ENCODE data around the gene PPT1. TPM values are rescaled to one million over a fixed set of nuclear protein-coding genes. Genes with fewer than 3 reads are reported as not detected.
A peak's percentile ranks its signal among the peaks of the same experiment; 100 is the strongest.

Gene PPT1
- total and polyA plus RNA-seq, 2 of the 13 experiments (the other 11 are each of a cell fraction or from before 2014, with no cell fraction given) = 129 TPM

DNA sequence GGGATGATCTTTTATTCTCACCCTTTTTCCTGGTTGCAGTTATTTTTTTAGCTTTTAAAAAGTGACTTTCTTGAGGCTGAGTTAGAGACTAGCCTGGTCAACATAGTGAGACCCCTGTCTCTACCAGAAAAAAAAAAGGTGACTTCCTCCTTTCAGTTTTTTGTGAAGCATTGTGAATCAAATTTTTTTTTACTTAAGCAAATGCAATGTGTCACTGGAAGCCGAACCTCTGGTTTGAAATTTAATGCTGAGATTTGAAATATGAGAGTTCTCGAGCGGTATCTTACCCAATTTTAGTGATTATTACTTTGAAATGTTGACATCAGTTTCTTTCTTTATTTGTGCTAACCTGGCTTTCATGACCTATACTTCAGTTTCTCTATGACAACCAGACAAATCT is 52.9 kb downstream of the PPT1 start:
- peaks cover 78% of the 10 kb centered on the region for H3K79me2 ChIP-seq (ENCODE audit: insufficient read depth, low read length)
- H3K4me3 ChIP-seq (replicated peaks in 1 of 3; ENCODE audit: insufficient read depth in 1 of 3, low read depth in 2 of 3, low read length in 3 of 3) = no peak overlapping the region
- intact Hi-C loops (cut with micrococcal nuclease; ENCODE audit: unreplicated experiment) (no loop called here), in situ Hi-C loops (cut with HindIII; ENCODE audit: extremely low pct_ligation_motif_present, low pct_unique_long_range_greater_than_20kb) (no loop called here)
- H3K27me3 ChIP-seq (ENCODE audit: control insufficient read depth in 1 of 2, insufficient read depth in 2 of 2, low read length in 2 of 2) = no peaks in the 10 kb centered on the region; a peak in 1 of 5 replicates
- ATAC-seq (no peak), DNase-seq (ENCODE audit: low spot score) (no peak), FAIRE-seq (no peak)
- ChIA-PET POLR2A (no interaction called here), CTCF (ENCODE audit: low intra/inter-chr PET ratio, low total read pairs) (no interaction called here)
- H4K20me1 ChIP-seq (ENCODE audit: insufficient read depth, low read length) = peaks cover 18% of the 10 kb centered on the region; the same call in 1 of the 2 replicates
- 0 out of 2 replicates have a peak overlapping the region, but pooled peaks have one; percentile 14 for H3K4me2 ChIP-seq (ENCODE audit: low read depth, low read length)
- 94% methylated on average over 3 of the region's 3 CpGs for WGBS (ENCODE audit: low lambda C conversion rate)
- no peak overlapping the region for H3K27ac ChIP-seq (ENCODE audit: extremely low read length, insufficient read depth, low read length)
- BruUV-seq (replicated peaks) = no TSS peak
- H3K36me3 ChIP-seq (replicated peaks in 1 of 2; ENCODE audit: control insufficient read depth in 1 of 2, insufficient read depth in 2 of 2, low read length in 2 of 2) = peaks cover 5 to 15% of the 10 kb centered on the region in 2 experiments; a peak in 4 of 5 replicates
- no peaks in the 10 kb centered on the region for H3K9me3 ChIP-seq (ENCODE audit: low read length)
- no peak overlapping the region for H3K9ac ChIP-seq (ENCODE audit: insufficient read depth, low read depth, low read length)
- no peak overlapping the region for H2AFZ ChIP-seq (ENCODE audit: low read length)
- H3K4me1 ChIP-seq (ENCODE audit: insufficient read depth, low read length) = peaks cover 36% of the 10 kb centered on the region
- TF ChIP-seq ZMYM4 (CRISPR knock-in tag; IDR thresholded peaks at IDR 0.05) (no peak), ZNF430 (CRISPR knock-in tag; IDR thresholded peaks at IDR 0.05) (no peak), DNMT3B (CRISPR knock-in tag; conservative IDR thresholded peaks at IDR 0.05) (no peak), MED13 (CRISPR knock-in tag; IDR thresholded peaks at IDR 0.05) (no peak), ZNF350 (CRISPR knock-in tag; IDR thresholded peaks at IDR 0.05; ENCODE audit: borderline replicate concordance, low read depth) (no peak), ZNF530 (CRISPR knock-in tag; IDR thresholded peaks at IDR 0.05; ENCODE audit: low read depth) (no peak), ZNF382 (CRISPR knock-in tag; IDR thresholded peaks at IDR 0.05; ENCODE audit: borderline replicate concordance) (no peak), POLR2AphosphoS2 (IDR thresholded peaks at IDR 0.05; ENCODE audit: low read depth, low read length) (no peak), MIXL1 (CRISPR knock-in tag; IDR thresholded peaks at IDR 0.05) (no peak), ZNF713 (CRISPR knock-in tag; IDR thresholded peaks at IDR 0.05) (no peak), KLF11 (CRISPR knock-in tag; IDR thresholded peaks at IDR 0.05) (no peak), U2AF1 (optimal IDR thresholded peaks at IDR 0.05; ENCODE audit: low read depth, low read length) (no peak)
- TF ChIP-seq, protein P1, sequence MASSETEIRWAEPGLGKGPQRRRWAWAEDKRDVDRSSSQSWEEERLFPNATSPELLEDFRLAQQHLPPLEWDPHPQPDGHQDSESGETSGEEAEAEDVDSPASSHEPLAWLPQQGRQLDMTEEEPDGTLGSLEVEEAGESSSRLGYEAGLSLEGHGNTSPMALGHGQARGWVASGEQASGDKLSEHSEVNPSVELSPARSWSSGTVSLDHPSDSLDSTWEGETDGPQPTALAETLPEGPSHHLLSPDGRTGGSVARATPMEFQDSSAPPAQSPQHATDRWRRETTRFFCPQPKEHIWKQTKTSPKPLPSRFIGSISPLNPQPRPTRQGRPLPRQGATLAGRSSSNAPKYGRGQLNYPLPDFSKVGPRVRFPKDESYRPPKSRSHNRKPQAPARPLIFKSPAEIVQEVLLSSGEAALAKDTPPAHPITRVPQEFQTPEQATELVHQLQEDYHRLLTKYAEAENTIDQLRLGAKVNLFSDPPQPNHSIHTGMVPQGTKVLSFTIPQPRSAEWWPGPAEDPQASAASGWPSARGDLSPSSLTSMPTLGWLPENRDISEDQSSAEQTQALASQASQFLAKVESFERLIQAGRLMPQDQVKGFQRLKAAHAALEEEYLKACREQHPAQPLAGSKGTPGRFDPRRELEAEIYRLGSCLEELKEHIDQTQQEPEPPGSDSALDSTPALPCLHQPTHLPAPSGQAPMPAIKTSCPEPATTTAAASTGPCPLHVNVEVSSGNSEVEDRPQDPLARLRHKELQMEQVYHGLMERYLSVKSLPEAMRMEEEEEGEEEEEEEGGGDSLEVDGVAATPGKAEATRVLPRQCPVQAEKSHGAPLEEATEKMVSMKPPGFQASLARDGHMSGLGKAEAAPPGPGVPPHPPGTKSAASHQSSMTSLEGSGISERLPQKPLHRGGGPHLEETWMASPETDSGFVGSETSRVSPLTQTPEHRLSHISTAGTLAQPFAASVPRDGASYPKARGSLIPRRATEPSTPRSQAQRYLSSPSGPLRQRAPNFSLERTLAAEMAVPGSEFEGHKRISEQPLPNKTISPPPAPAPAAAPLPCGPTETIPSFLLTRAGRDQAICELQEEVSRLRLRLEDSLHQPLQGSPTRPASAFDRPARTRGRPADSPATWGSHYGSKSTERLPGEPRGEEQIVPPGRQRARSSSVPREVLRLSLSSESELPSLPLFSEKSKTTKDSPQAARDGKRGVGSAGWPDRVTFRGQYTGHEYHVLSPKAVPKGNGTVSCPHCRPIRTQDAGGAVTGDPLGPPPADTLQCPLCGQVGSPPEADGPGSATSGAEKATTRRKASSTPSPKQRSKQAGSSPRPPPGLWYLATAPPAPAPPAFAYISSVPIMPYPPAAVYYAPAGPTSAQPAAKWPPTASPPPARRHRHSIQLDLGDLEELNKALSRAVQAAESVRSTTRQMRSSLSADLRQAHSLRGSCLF (CRISPR knock-in tag; IDR thresholded peaks at IDR 0.05; ENCODE audit: borderline replicate concordance) = no peak
- TF ChIP-seq, protein P2, sequence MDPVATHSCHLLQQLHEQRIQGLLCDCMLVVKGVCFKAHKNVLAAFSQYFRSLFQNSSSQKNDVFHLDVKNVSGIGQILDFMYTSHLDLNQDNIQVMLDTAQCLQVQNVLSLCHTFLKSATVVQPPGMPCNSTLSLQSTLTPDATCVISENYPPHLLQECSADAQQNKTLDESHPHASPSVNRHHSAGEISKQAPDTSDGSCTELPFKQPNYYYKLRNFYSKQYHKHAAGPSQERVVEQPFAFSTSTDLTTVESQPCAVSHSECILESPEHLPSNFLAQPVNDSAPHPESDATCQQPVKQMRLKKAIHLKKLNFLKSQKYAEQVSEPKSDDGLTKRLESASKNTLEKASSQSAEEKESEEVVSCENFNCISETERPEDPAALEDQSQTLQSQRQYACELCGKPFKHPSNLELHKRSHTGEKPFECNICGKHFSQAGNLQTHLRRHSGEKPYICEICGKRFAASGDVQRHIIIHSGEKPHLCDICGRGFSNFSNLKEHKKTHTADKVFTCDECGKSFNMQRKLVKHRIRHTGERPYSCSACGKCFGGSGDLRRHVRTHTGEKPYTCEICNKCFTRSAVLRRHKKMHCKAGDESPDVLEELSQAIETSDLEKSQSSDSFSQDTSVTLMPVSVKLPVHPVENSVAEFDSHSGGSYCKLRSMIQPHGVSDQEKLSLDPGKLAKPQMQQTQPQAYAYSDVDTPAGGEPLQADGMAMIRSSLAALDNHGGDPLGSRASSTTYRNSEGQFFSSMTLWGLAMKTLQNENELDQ (CRISPR knock-in tag; IDR thresholded peaks at IDR 0.05; ENCODE audit: borderline replicate concordance) = no peak
- TF ChIP-seq, protein P3, sequence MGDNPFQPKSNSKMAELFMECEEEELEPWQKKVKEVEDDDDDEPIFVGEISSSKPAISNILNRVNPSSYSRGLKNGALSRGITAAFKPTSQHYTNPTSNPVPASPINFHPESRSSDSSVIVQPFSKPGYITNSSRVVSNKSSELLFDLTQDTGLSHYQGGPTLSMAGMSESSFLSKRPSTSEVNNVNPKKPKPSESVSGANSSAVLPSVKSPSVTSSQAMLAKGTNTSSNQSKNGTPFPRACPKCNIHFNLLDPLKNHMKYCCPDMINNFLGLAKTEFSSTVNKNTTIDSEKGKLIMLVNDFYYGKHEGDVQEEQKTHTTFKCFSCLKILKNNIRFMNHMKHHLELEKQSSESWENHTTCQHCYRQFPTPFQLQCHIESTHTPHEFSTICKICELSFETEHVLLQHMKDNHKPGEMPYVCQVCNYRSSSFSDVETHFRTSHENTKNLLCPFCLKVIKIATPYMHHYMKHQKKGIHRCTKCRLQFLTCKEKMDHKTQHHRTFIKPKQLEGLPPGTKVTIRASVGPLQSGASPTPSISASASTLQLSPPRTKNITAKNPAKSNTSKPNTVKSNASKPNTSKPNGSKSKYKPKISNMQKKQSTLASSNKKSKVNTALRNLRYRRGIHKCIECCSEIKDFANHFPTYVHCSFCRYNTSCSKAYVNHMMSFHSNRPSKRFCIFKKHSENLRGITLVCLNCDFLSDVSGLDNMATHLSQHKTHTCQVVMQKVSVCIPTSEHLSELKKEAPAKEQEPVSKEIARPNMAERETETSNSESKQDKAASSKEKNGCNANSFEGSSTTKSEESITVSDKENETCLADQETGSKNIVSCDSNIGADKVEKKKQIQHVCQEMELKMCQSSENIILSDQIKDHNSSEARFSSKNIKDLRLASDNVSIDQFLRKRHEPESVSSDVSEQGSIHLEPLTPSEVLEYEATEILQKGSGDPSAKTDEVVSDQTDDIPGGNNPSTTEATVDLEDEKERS (CRISPR knock-in tag; IDR thresholded peaks at IDR 0.05) = no peak
